ENCODE results near the gene ZNF618. TPM values are rescaled to one million over a fixed set of nuclear protein-coding genes. Genes with fewer than 3 reads are reported as not detected.

The ZNF618 gene
- total RNA-seq, 1 donor from 2014 or later, result 0.25 TPM

DNA sequence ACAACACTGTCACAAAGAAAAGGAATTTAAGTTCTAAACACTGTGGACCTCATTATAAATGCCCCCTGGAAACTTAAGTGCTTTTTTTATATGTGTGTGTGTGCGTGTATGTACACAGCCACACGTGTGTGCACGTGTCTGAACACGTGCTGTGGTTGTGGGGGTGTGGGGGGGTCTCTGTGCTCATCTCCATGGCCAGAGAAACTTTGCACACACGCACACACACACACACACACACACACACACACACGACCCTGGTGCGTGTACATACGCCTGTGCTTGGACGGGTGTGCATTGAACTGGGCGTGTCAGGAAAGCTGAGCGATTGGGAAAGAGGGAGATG is 174.1 kb downstream of the ZNF618 start:
- H3K27ac Mint-ChIP-seq, result no peak overlapping the region
- DNase-seq (ENCODE audit: low spot score), result no peak
- H3K4me3 Mint-ChIP-seq (ENCODE audit: low read depth), result no peak overlapping the region
- peaks cover under 1% of the 10 kb centered on the region for H3K27me3 Mint-ChIP-seq (ENCODE audit: low read depth)
- no peaks in the 10 kb centered on the region for H3K9me3 Mint-ChIP-seq
- no peaks in the 10 kb centered on the region for H3K4me1 Mint-ChIP-seq (ENCODE audit: low read depth)
- intact Hi-C loops (cut with micrococcal nuclease), result no loop called here
- no peaks in the 10 kb centered on the region for H3K36me3 Mint-ChIP-seq (ENCODE audit: low read depth)

DNA sequence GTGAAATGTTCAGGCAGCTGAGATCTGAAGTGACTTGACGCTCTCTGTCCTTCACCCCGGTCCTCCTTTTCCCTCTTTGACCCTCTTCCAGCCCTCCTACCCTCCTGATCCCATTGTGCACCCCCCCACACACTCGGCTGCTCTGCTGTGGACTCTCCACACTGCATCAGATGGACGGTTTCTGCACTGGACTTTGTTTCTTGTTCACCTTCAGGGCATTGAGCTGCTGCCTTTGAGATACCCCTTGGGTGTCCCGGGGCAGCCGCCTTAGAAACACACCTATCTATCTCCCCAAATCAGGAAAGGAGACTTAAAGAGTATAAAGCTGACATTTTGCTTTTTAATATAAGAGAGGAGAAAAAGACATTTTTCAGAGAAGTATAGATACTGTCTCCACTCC is 174.5 kb downstream of the ZNF618 start:
- intact Hi-C loops (cut with micrococcal nuclease), result no loop called here
- no peaks in the 10 kb centered on the region for H3K36me3 Mint-ChIP-seq (ENCODE audit: low read depth)
- H3K27me3 Mint-ChIP-seq (ENCODE audit: low read depth), result no peaks in the 10 kb centered on the region

DNA sequence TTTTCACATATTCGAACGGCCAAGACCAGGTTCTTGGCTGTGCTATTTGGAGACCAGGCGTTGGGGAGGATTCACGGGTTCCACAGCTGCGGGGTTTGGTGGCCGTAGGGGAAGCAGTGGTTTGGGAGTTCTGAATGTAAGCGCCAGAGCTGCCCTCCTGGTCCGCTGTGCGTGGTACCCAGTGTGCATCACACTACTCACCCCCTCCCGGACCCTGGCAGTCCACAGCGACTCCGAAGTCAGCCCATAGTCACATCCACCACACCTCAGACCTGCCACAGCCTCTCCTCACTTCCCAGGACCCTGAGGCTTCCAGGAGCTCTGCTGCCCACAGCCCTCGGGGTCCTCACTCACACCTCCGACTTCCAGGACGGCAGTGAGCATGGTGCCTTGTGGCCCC is 175.2 kb downstream of the ZNF618 start:
- H3K27ac Mint-ChIP-seq, result no peak overlapping the region
- H3K4me1 Mint-ChIP-seq (ENCODE audit: low read depth), result no peaks in the 10 kb centered on the region
- H3K9me3 Mint-ChIP-seq, result no peaks in the 10 kb centered on the region
- intact Hi-C loops (cut with micrococcal nuclease), result no loop called here
- H3K27me3 Mint-ChIP-seq (ENCODE audit: low read depth), result no peaks in the 10 kb centered on the region
- no peak for DNase-seq (ENCODE audit: low spot score)
- H3K4me3 Mint-ChIP-seq (ENCODE audit: low read depth), result no peak overlapping the region
- no peaks in the 10 kb centered on the region for H3K36me3 Mint-ChIP-seq (ENCODE audit: low read depth)

More for the DNA sequence above, 174.5 kb downstream of the ZNF618 start:
- no peaks in the 10 kb centered on the region for H3K4me1 Mint-ChIP-seq (ENCODE audit: low read depth)
- H3K27ac Mint-ChIP-seq, result no peak overlapping the region
- H3K9me3 Mint-ChIP-seq, result no peaks in the 10 kb centered on the region
- DNase-seq (ENCODE audit: low spot score), result no peak
- no peak overlapping the region for H3K4me3 Mint-ChIP-seq (ENCODE audit: low read depth)

DNA sequence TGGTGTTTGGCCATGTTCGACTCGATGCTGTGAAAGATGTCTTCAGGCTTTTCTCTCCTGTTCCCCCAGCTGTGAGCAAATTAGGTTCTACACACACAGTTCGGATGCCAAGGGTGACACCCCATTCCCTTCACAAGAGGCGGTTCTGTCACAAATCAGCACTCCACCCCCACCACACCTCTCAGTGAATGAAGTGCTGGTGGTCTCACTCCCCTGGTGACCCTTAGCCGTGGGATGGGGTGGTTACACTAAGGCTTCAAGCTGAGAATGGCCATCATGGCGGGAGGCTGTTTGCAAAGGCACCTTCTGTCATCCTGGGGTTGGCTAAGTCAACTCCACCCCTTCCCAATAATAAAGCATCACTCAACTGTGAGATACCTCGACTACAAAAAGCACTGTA is 175.6 kb downstream of the ZNF618 start:
- H3K27ac Mint-ChIP-seq, result no peak overlapping the region
- no peak for DNase-seq (ENCODE audit: low spot score)
- no peaks in the 10 kb centered on the region for H3K36me3 Mint-ChIP-seq (ENCODE audit: low read depth)
- H3K27me3 Mint-ChIP-seq (ENCODE audit: low read depth), result no peaks in the 10 kb centered on the region
- H3K4me1 Mint-ChIP-seq (ENCODE audit: low read depth), result no peaks in the 10 kb centered on the region
- intact Hi-C loops (cut with micrococcal nuclease), result no loop called here
- H3K9me3 Mint-ChIP-seq, result no peaks in the 10 kb centered on the region
- H3K4me3 Mint-ChIP-seq (ENCODE audit: low read depth), result no peak overlapping the region

DNA sequence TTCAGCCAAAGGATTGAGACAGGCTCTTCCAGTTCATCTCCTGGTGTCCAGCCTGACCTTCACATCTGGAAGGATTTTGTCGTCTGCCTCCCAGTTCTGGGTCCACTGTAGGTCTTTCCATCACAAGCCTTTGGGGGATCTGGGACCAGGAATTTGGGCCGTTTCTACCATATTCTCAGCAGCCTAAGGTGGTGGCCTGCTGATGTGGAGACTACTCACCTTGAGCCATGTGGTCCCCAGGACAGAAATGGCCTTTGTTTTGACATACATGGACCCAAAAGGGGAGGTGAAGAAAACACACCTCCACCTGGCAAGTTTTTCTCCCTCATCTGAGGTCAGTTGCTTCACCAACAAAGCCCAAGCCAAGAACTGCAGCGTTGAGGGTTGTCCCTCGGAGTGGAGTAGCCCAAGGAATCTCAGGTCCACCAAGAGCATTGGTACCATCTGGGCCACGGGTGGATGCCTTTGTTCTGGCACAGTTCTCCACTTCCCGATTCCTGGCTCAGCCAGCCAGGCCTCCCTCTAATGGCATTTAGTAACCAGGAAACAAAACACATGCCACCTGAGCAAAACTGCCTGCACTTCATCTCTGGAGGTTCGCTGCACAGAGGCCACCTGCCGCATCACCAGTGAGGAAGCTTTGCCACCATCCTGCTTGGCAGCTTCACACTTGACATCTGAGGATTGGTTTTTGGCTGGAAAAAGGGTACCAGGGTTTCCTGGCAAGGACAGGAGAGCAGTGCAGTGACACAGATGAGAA is 177.3 kb downstream of the ZNF618 start:
- Mint-ChIP-seq H3K36me3 (ENCODE audit: low read depth) (no peaks in the 10 kb centered on the region), H3K27me3 (ENCODE audit: low read depth) (no peaks in the 10 kb centered on the region), H3K27ac (no peak overlapping the region), H3K4me1 (ENCODE audit: low read depth) (no peaks in the 10 kb centered on the region), H3K4me3 (ENCODE audit: low read depth) (no peak overlapping the region), H3K9me3 (no peaks in the 10 kb centered on the region)
- intact Hi-C loops (cut with micrococcal nuclease), result no loop called here
- DNase-seq (ENCODE audit: low spot score), result no peak

DNA sequence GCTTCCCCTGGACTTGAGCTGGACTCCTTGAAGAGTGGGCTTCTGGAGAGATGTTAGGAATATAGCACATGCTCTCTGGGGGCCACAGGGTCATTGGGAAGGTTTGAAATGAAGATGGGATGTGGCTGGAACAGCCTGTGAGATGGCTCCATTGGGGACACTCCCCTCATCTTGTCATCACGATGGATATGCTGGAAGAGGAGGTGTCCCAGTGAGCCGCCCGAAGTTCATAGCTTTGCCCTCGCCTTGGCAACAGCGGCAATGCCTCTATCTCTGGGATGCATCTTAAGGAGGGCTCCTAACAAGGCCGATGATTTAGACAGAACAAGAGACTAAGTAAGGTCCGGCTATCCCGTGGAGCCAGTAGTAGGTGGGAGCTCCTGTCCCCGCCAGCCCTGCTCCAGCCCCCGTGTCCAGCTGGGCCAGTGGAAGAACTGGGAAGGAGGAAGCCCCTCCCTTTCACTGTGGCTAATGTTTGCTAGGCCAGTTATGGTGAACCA is 178.1 kb downstream of the ZNF618 start:
- Mint-ChIP-seq H3K36me3 (ENCODE audit: low read depth) (no peaks in the 10 kb centered on the region), H3K4me1 (ENCODE audit: low read depth) (no peaks in the 10 kb centered on the region), H3K27me3 (ENCODE audit: low read depth) (no peaks in the 10 kb centered on the region), H3K9me3 (no peaks in the 10 kb centered on the region), H3K4me3 (ENCODE audit: low read depth) (no peak overlapping the region), H3K27ac (no peak overlapping the region)
- intact Hi-C loops (cut with micrococcal nuclease), result no loop called here
- no peak for DNase-seq (ENCODE audit: low spot score)

DNA sequence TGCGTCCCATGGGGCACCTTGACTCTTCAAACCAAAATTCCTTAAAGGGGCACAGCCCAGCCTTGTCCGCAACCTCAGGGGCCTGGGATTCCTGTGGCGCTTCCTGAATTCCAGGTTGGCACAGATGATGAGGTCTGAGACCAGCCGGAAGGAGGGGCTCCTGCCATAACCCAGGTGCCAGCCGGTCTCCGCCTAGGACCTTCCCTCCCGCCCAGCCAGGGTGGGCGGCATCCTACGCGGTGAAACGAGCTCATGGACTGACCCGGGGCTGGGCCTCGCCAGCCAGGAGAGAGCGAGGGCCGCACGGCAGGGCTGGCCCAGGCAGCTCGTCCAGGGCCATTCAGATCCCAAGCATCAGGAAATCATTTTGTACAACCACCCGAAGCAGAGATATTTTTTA is 179.0 kb downstream of the ZNF618 start:
- H3K9me3 Mint-ChIP-seq, result no peaks in the 10 kb centered on the region
- intact Hi-C loops (cut with micrococcal nuclease), result no loop called here
- DNase-seq (ENCODE audit: low spot score), result no peak

DNA sequence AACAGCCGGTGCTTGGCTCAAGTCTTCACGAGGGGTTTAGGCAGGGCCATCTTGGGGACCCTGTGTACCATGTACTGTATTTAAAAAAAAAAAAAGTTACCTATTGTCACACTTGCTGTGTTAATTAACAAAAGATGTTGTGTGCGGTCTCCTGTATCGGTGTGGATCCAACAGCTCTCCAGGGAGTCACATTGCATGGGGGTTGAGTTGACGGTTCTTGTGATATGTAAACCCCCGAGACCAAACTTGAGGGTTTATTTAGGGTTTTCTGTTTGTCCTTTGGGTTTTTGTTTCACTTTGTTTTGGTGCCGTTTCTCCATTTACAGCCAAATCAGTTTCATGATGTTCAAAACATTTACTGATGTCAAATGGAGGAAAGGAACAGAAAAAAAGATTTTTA is 179.8 kb downstream of the ZNF618 start:
- intact Hi-C loops (cut with micrococcal nuclease), result no loop called here
- no peaks in the 10 kb centered on the region for H3K36me3 Mint-ChIP-seq (ENCODE audit: low read depth)
- no peak overlapping the region for H3K4me3 Mint-ChIP-seq (ENCODE audit: low read depth)
- H3K27me3 Mint-ChIP-seq (ENCODE audit: low read depth), result no peaks in the 10 kb centered on the region
- no peak overlapping the region for H3K27ac Mint-ChIP-seq
- no peak for DNase-seq (ENCODE audit: low spot score)
- no peaks in the 10 kb centered on the region for H3K9me3 Mint-ChIP-seq
- no peaks in the 10 kb centered on the region for H3K4me1 Mint-ChIP-seq (ENCODE audit: low read depth)

More for the DNA sequence above, 179.0 kb downstream of the ZNF618 start:
- Mint-ChIP-seq H3K4me1 (ENCODE audit: low read depth) (no peaks in the 10 kb centered on the region), H3K4me3 (ENCODE audit: low read depth) (no peak overlapping the region), H3K36me3 (ENCODE audit: low read depth) (no peaks in the 10 kb centered on the region), H3K27me3 (ENCODE audit: low read depth) (no peaks in the 10 kb centered on the region), H3K27ac (no peak overlapping the region)

DNA sequence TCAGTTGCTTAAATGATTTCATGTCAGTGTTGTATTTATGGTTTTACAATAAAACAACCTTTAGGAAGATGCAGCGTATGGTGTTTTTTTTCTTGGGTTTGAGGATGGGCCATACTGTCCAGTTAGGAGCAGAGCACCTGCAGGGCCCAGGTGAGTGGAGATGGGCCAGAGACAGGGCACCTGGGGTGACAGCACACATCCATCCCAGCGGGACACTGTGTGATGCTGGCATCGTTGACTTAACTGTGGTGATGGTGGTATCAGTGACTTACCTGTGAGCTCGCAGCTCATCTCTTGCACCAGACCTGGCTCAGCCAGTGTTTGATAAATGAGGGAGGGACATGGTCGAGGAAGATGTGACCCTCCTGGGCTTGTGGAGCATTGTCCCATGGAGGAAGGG is 180.4 kb downstream of the ZNF618 start:
- H3K4me3 Mint-ChIP-seq (ENCODE audit: low read depth), result no peak overlapping the region
- no peak for DNase-seq (ENCODE audit: low spot score)
- H3K27me3 Mint-ChIP-seq (ENCODE audit: low read depth), result no peaks in the 10 kb centered on the region
- H3K27ac Mint-ChIP-seq, result no peak overlapping the region
- H3K4me1 Mint-ChIP-seq (ENCODE audit: low read depth), result no peaks in the 10 kb centered on the region
- intact Hi-C loops (cut with micrococcal nuclease), result no loop called here
- H3K9me3 Mint-ChIP-seq, result no peaks in the 10 kb centered on the region
- H3K36me3 Mint-ChIP-seq (ENCODE audit: low read depth), result no peaks in the 10 kb centered on the region

DNA sequence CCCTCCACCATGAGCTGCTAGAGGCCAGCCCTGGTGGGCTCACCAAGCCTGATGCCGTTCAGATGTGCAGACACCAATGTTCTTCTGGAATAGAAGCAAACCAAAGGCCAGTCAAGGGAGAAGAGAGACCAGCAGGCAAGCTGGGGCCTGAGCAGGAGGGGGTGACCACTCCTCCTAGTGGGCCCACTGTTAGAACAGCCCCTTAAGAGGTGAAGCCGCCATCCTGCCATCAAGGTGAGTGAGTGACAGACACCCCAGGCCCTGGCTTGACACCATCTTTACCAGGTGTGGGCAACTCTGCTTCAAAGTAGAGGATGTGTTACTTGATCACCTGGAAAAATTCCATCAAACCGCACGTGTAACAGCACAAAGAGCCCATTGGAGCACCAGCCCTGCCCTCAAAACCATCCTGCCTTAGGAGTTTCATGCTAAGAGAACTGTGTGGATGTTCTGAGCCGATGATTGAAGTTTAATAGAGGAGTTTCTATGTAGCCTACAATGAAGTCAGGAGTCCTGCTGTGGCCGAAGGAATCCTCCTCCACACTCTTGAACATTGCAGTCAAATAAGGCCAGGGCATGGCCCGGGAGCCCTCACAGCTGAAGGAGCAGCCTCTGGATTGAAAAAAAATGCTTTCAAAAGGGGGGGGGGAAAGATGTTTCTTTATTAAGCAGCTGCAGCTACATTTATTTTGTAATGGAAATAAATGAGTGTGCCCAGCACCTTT is 181.2 kb downstream of the ZNF618 start:
- Mint-ChIP-seq H3K4me1 (ENCODE audit: low read depth) (no peaks in the 10 kb centered on the region), H3K4me3 (ENCODE audit: low read depth) (no peak overlapping the region), H3K9me3 (no peaks in the 10 kb centered on the region), H3K27ac (no peak overlapping the region), H3K36me3 (ENCODE audit: low read depth) (no peaks in the 10 kb centered on the region), H3K27me3 (ENCODE audit: low read depth) (no peaks in the 10 kb centered on the region)
- no peak for DNase-seq (ENCODE audit: low spot score)
- intact Hi-C loops (cut with micrococcal nuclease), result no loop called here

DNA sequence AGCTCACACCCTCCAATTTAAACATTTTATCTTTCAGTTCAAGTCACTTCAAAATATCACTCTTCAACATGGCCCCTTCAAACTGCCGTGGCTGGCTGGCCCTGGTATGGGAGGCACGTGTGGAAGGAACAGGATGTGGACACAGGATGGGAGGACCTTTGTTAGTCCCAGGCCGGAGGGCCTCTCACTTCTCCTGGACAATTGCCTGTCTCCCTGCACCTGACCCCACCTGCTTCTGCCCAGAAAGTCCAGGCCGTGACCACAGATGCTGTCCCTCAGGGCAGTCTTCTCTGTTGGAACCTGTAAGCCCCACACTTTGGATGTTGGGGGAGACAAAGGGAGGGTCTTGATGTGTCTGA is 182.6 kb downstream of the ZNF618 start:
- Mint-ChIP-seq H3K9me3 (no peaks in the 10 kb centered on the region), H3K36me3 (ENCODE audit: low read depth) (no peaks in the 10 kb centered on the region), H3K4me1 (ENCODE audit: low read depth) (no peaks in the 10 kb centered on the region), H3K27ac (no peak overlapping the region), H3K4me3 (ENCODE audit: low read depth) (no peak overlapping the region), H3K27me3 (ENCODE audit: low read depth) (no peaks in the 10 kb centered on the region)
- no peak for DNase-seq (ENCODE audit: low spot score)
- intact Hi-C loops (cut with micrococcal nuclease), result no loop called here

DNA sequence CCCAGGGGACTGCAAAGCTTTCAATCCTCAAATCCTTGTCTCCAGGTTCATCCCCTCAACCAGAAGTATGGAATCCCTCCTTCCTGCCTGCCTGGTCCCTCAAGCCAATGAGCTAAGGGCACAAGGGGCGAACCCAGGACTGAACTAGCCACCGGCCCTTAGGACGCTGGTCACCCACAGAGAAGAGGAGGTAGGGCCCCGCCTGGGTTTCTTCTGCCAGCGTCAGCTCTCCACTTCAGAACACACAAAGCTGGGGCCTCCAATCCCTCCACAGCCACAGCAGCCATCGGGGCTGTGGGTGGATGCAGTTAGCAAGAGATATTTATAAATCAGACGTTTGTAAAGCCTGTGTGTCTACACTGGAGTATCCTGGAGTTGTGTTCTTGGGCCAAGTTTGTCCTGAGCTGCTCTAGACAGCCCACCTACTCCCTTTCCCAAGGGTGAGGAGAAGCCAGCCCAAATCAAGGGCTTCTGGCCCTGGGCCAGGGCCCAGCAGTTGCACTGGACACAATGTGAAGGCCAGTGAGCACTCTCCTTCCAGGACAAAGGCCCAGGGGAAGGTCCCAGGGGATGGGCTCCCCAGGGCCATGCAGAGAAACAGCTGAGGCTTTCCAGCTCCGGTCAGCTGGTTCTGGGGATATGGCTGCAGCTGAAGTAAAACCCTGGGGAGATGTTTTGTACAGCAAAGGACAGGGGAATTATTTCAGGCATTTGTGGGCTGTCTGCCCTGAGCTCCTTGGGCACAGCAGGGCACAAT is 183.1 kb downstream of the ZNF618 start:
- Mint-ChIP-seq H3K4me1 (ENCODE audit: low read depth) (no peaks in the 10 kb centered on the region), H3K27ac (no peak overlapping the region), H3K27me3 (ENCODE audit: low read depth) (no peaks in the 10 kb centered on the region), H3K9me3 (no peaks in the 10 kb centered on the region), H3K4me3 (ENCODE audit: low read depth) (no peak overlapping the region), H3K36me3 (ENCODE audit: low read depth) (no peaks in the 10 kb centered on the region)
- intact Hi-C loops (cut with micrococcal nuclease), result no loop called here
- DNase-seq (ENCODE audit: low spot score), result no peak

DNA sequence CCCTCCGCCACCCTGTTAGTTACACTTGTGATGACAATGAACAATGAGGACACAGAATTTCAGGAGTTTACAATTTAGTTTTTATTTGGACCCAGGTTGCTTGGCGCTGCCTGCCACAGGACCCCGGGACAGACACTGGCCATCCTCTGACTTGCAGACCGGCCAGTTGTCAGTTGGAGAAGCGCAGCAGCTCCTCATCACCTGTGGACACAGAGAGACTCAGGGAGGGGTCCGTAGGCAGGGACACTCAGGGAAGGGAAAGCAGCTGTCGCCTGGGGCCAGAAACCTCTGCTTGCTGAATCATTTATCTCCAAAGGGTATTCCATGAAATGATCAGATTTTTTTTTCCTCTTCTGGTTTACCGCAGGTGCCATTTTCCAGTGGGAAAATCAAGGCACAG is 184.0 kb downstream of the ZNF618 start:
- Mint-ChIP-seq H3K4me1 (ENCODE audit: low read depth) (no peaks in the 10 kb centered on the region), H3K4me3 (ENCODE audit: low read depth) (no peak overlapping the region), H3K27ac (no peak overlapping the region), H3K27me3 (ENCODE audit: low read depth) (peaks cover 2% of the 10 kb centered on the region), H3K9me3 (no peaks in the 10 kb centered on the region), H3K36me3 (ENCODE audit: low read depth) (no peaks in the 10 kb centered on the region)
- no peak for DNase-seq (ENCODE audit: low spot score)
- intact Hi-C loops (cut with micrococcal nuclease), result no loop called here

Measured in activated T-helper 2 cell treated with anti-CD3 and anti-CD28 coated beads, Interferon-gamma antibody, Interleukin-2, Interleukin-4, amounts not matched to agents 10 μg/mL and 5 μg/mL and 100 μg/mL, durations not matched to agents 14 hours and 24 hours and 36 hours (primary cell).